Astrocyte (in vitro differentiated cells and primary cell): ENCODE data around the gene RBM38. TPM values are rescaled to one million over a fixed set of nuclear protein-coding genes. Genes with fewer than 3 reads are reported as not detected.

ENCODE experiments used
- DNase-seq: peaks from one replicate; pipeline ENCODE4 v3.0.0-alpha.2; 2010; ENCODE audit warnings: low read depth
- FAIRE-seq: peaks from 2 replicates; lab custom pipeline; 2011; peaks lifted over from hg19 to GRCh38; lab: Jason Lieb, UNC
- H2AFZ ChIP-seq: 2 replicates; pipeline ENCODE4 v1.6.0; 2012; ENCODE audit warnings: low read depth, low read length, inconsistent platforms
- H3K27ac ChIP-seq: 2 replicates; pipeline ENCODE4 v1.5.1; 2011; ENCODE audit warnings: low read depth, low read length, inconsistent platforms
- H3K27me3 ChIP-seq: 2 replicates; pipeline ENCODE4 v1.6.0; 2011; ENCODE audit warnings: low read length, inconsistent platforms; ENCODE audit not compliant: insufficient read depth
- H3K36me3 ChIP-seq: 2 replicates; pipeline ENCODE4 v1.5.1; 2011; ENCODE audit warnings: low read length, inconsistent platforms; ENCODE audit not compliant: insufficient read depth
- H3K4me1 ChIP-seq: 2 replicates; pipeline ENCODE4 v1.5.1; 2011; ENCODE audit warnings: low read length, inconsistent platforms; ENCODE audit not compliant: insufficient read depth
- H3K4me2 ChIP-seq: 2 replicates; pipeline ENCODE4 v1.6.0; 2012; ENCODE audit warnings: low read length, inconsistent platforms
- H3K4me3 ChIP-seq: 2 replicates; pipeline ENCODE4 v1.5.1; 2011; ENCODE audit warnings: low read depth, mild to moderate bottlenecking, low read length, inconsistent platforms; ENCODE audit not compliant: insufficient read depth
- H3K79me2 ChIP-seq: 2 replicates; pipeline ENCODE4 v1.6.0; 2012; ENCODE audit warnings: mild to moderate bottlenecking, low read length, inconsistent platforms; ENCODE audit not compliant: insufficient read depth
- H3K9ac ChIP-seq: 2 replicates; pipeline ENCODE4 v1.6.0; 2012; ENCODE audit warnings: mild to moderate bottlenecking, low read length, inconsistent platforms
- H3K9me3 ChIP-seq: 2 replicates; pipeline ENCODE4 v1.5.1; 2012; ENCODE audit warnings: low read depth, mild to moderate bottlenecking, low read length, inconsistent platforms; ENCODE audit not compliant: insufficient read depth
- H4K20me1 ChIP-seq: 2 replicates; pipeline ENCODE4 v1.6.0; 2012; ENCODE audit warnings: low read length, inconsistent platforms; ENCODE audit not compliant: insufficient read depth
- H3K27ac Mint-ChIP-seq: one replicate; pipeline ENCODE4 v1.8.0; 2021; ENCODE audit warnings: mild to moderate bottlenecking, mixed read lengths; ENCODE audit not compliant: unreplicated experiment
- H3K27me3 Mint-ChIP-seq: one replicate; pipeline ENCODE4 v1.8.0; 2021; ENCODE audit warnings: low read depth, mixed read lengths; ENCODE audit not compliant: unreplicated experiment
- H3K36me3 Mint-ChIP-seq: one replicate; pipeline ENCODE4 v1.8.0; 2021; ENCODE audit warnings: low read depth, mixed read lengths; ENCODE audit not compliant: unreplicated experiment
- H3K4me1 Mint-ChIP-seq: one replicate; pipeline ENCODE4 v1.8.0; 2021; ENCODE audit warnings: low read depth, mixed read lengths; ENCODE audit not compliant: unreplicated experiment
- H3K4me3 Mint-ChIP-seq: one replicate; pipeline ENCODE4 v1.8.0; 2021; ENCODE audit warnings: mild to moderate bottlenecking, moderate library complexity, mixed read lengths; ENCODE audit not compliant: unreplicated experiment
- H3K9me3 Mint-ChIP-seq: one replicate; pipeline ENCODE4 v1.8.0; 2021; ENCODE audit warnings: mild to moderate bottlenecking, mixed read lengths; ENCODE audit not compliant: unreplicated experiment
- CTCF ChIP-seq: IDR thresholded peaks from 2 replicates; pipeline ENCODE4 v1.5.1; 2011; ENCODE audit warnings: low read depth, mild to moderate bottlenecking, inconsistent platforms, low read length, moderate library complexity; ENCODE audit not compliant: insufficient read depth
- EZH2 ChIP-seq: IDR thresholded peaks from 2 replicates; pipeline ENCODE4 v1.6.1; 2012; ENCODE audit warnings: mild to moderate bottlenecking, low read length, inconsistent platforms; ENCODE audit not compliant: insufficient read depth
- total RNA-seq: library from RNA; stranded (reverse); gene quantifications from 2 replicates; pipeline ENCODE4 v1.2.1, GENCODE V29; 2021

The RBM38 gene
- total RNA-seq, 1 donor from 2014 or later = 43.5 TPM

- no peaks in the 10 kb centered on the region for H3K36me3 Mint-ChIP-seq
- no peak for TF ChIP-seq CTCF
- TF ChIP-seq EZH2 = no peak
- FAIRE-seq = no peak
Measured at GRCh38 chr20:57456116-57456515, 64.9 kb downstream of the RBM38 start.

GRCh38 chr20:57457243-57458095 is 66.3 kb downstream of the RBM38 start:
- no peaks in the 10 kb centered on the region for H4K20me1 ChIP-seq
- H3K36me3 Mint-ChIP-seq = no peaks in the 10 kb centered on the region
- no peak overlapping the region for H3K27ac ChIP-seq
- no peak overlapping the region for H3K4me3 ChIP-seq
- H3K4me2 ChIP-seq = no peak overlapping the region
- no peak overlapping the region for H3K4me3 Mint-ChIP-seq
- peaks cover 5% of the 10 kb centered on the region for H3K9me3 Mint-ChIP-seq
- H3K36me3 ChIP-seq = no peaks in the 10 kb centered on the region
- H3K27me3 ChIP-seq = peaks cover 17% of the 10 kb centered on the region
- no peaks in the 10 kb centered on the region for H3K9me3 ChIP-seq
- peaks cover 45% of the 10 kb centered on the region for H3K27me3 Mint-ChIP-seq
- DNase-seq = no peak
- H3K9ac ChIP-seq = no peak overlapping the region
- FAIRE-seq = no peak
- TF ChIP-seq CTCF = no peak
- no peak for TF ChIP-seq EZH2
- no peaks in the 10 kb centered on the region for H3K4me1 ChIP-seq
- no peaks in the 10 kb centered on the region for H3K79me2 ChIP-seq
- no peak overlapping the region for H2AFZ ChIP-seq
- no peak overlapping the region for H3K27ac Mint-ChIP-seq
- H3K4me1 Mint-ChIP-seq = no peaks in the 10 kb centered on the region

More at GRCh38 chr20:57456116-57456515, 64.9 kb downstream of the RBM38 start:
- Histone ChIP-seq H3K4me2 (no peak overlapping the region), H3K79me2 (no peaks in the 10 kb centered on the region), H3K4me3 (no peak overlapping the region), H3K4me1 (no peaks in the 10 kb centered on the region), H3K9me3 (no peaks in the 10 kb centered on the region), H3K36me3 (no peaks in the 10 kb centered on the region), H4K20me1 (no peaks in the 10 kb centered on the region), H3K9ac (no peak overlapping the region), H2AFZ (no peak overlapping the region), H3K27me3 (peaks cover 20% of the 10 kb centered on the region), H3K27ac (no peak overlapping the region)
- no peak for DNase-seq
- H3K4me1 Mint-ChIP-seq = no peaks in the 10 kb centered on the region
- H3K9me3 Mint-ChIP-seq = peaks cover 5% of the 10 kb centered on the region
- peaks cover 46% of the 10 kb centered on the region for H3K27me3 Mint-ChIP-seq
- H3K27ac Mint-ChIP-seq = no peak overlapping the region
- H3K4me3 Mint-ChIP-seq = no peak overlapping the region
